ENCODE data around the gene NR3C2. TPM values are rescaled to one million over a fixed set of nuclear protein-coding genes. Genes with fewer than 3 reads are reported as not detected.

The NR3C2 gene
- total RNA-seq, 2 experiments from 2014 or later: 4.8 to 6.2 TPM

- peaks cover 40% of the 10 kb centered on the region for H3K4me1 Mint-ChIP-seq
- no peaks in the 10 kb centered on the region for H3K9me3 Mint-ChIP-seq
- no peaks in the 10 kb centered on the region for H3K36me3 Mint-ChIP-seq
- peak overlapping the region; percentile 98 for H3K4me3 Mint-ChIP-seq
- DNase-seq: peak; percentile 59
- no peaks in the 10 kb centered on the region for H3K27me3 Mint-ChIP-seq
- peak overlapping the region; percentile 91 for H3K27ac Mint-ChIP-seq
Measured at GRCh38 chr4:148443512-148444295, 1.5 kb upstream of the NR3C2 start.

DNA sequence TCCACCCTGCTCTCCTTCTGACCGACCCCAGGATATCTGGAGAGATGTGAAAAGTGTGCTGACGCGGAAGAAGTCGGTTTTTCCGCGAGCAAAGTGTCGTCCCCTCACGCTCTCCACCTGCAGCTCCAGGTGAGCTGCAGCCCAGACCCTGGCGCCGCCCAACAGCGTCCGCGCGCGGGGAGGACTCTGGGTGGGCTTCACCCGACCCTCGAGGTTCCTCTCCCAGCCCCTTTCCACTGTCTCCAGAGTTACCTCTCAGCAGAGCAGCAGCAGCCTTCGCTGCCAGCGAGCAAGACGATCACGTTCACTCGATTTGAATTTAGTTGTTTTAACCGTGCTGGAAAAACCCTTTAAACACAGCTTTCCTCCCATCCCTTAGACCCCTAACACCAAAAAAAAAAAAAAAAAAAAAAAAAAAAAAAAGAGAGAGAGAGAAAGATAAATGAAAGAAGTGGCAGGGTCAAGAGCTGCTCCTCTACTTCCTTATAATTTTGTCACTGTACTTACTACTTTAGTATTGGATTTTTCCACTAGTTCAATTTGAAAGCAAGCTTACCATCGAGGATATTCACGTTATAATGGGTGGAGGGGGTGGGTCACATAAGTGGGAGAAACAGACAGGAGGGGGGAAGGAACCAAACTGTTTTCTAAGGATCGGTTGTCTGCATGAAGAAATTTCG is 758 bp upstream of the NR3C2 start:
- no peaks in the 10 kb centered on the region for H3K9me3 Mint-ChIP-seq
- H3K27ac Mint-ChIP-seq: peak overlapping the region; percentile 91
- H3K36me3 Mint-ChIP-seq: no peaks in the 10 kb centered on the region
- H3K4me3 Mint-ChIP-seq: peak overlapping the region; percentile 98
- DNase-seq: no peak
- no peaks in the 10 kb centered on the region for H3K27me3 Mint-ChIP-seq
- peaks cover 45% of the 10 kb centered on the region for H3K4me1 Mint-ChIP-seq

GRCh38 chr4:148441624-148441985 is 609 bp downstream of the NR3C2 start:
- no peak for DNase-seq
- H3K4me3 Mint-ChIP-seq: peak overlapping the region; percentile 98
- H3K36me3 Mint-ChIP-seq: no peaks in the 10 kb centered on the region
- H3K9me3 Mint-ChIP-seq: no peaks in the 10 kb centered on the region
- H3K27ac Mint-ChIP-seq: no peak overlapping the region
- no peaks in the 10 kb centered on the region for H3K27me3 Mint-ChIP-seq
- H3K4me1 Mint-ChIP-seq: peaks cover 40% of the 10 kb centered on the region

GRCh38 chr4:148438047-148438446 is 4.2 kb downstream of the NR3C2 start:
- Mint-ChIP-seq H3K27me3 (no peaks in the 10 kb centered on the region), H3K9me3 (no peaks in the 10 kb centered on the region), H3K4me1 (peaks cover 63% of the 10 kb centered on the region)

DNA sequence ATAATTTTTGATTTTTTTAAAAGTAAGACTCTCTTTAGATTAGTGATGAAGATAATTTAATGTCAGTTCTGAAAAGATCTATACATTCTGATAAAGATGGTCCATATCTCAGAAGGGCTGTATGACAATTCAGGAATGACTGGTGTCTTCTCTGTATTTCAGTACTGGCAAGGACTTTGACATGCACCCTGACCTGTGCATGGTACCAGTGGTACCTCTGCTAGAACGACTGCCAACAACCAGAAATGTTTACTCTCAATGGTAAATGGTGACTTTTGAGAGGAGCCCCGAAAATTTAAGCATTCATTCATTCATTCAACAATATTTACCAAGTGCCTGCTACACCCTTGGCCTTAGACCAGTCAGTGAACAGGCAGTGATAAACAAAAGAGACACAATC is 4.8 kb downstream of the NR3C2 start:
- Mint-ChIP-seq H3K36me3 (peaks cover 12% of the 10 kb centered on the region), H3K27me3 (no peaks in the 10 kb centered on the region), H3K4me1 (peaks cover 69% of the 10 kb centered on the region), H3K9me3 (no peaks in the 10 kb centered on the region), H3K4me3 (no peak overlapping the region), H3K27ac (no peak overlapping the region)
- DNase-seq: no peak

More at GRCh38 chr4:148438047-148438446, 4.2 kb downstream of the NR3C2 start:
- DNase-seq: no peak
- H3K4me3 Mint-ChIP-seq: no peak overlapping the region
- H3K27ac Mint-ChIP-seq: no peak overlapping the region
- peaks cover 12% of the 10 kb centered on the region for H3K36me3 Mint-ChIP-seq

- Mint-ChIP-seq H3K27ac (no peak overlapping the region), H3K36me3 (peaks cover 12% of the 10 kb centered on the region), H3K9me3 (no peaks in the 10 kb centered on the region), H3K4me3 (no peak overlapping the region), H3K27me3 (no peaks in the 10 kb centered on the region), H3K4me1 (peaks cover 76% of the 10 kb centered on the region)
- DNase-seq: no peak
Measured at GRCh38 chr4:148436512-148436911, 5.7 kb downstream of the NR3C2 start.

DNA sequence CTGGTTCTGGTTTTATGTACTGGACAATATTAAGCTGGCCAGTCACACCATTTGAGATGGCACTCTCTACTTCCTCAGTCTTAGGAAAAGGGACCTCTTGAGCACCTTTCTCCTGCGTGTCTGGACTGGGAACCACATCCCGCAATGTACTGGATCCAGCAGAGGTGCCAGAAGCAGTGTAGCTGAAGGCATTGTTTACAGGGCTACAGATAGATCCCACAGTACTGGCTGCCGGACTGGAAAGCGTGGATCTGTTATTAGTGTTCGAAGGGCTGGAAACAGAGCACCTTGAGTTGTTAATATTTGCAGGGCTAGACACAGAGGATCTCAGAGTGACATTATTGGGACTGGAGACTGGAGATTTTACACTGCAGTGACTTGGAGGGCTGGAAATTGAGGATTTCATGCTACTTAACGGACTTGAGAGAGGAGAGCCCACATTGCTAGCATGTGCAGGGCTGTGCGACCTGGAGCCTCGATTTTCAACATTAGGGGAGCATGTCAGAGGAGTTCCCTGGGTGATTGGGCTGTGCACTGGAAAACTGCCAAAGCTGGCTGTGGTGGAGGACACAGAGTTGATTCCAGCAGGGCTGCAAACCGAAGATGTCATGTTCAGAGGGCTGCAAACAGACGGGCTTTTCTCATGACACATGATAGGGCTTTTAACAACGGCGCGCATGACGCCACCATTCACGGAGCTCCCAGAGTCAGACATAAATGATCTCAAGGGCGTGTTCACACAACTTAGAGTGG is 6.4 kb downstream of the NR3C2 start:
- Mint-ChIP-seq H3K36me3 (peaks cover 12% of the 10 kb centered on the region), H3K27ac (no peak overlapping the region), H3K4me3 (no peak overlapping the region), H3K9me3 (no peaks in the 10 kb centered on the region), H3K27me3 (no peaks in the 10 kb centered on the region), H3K4me1 (peaks cover 80% of the 10 kb centered on the region)
- no peak for DNase-seq

GRCh38 chr4:148434075-148434773 is 8.0 kb downstream of the NR3C2 start:
- peaks cover 12% of the 10 kb centered on the region for H3K36me3 Mint-ChIP-seq
- H3K27ac Mint-ChIP-seq: peak overlapping the region; percentile 29
- H3K4me1 Mint-ChIP-seq: peaks cover 78% of the 10 kb centered on the region
- DNase-seq: no peak
- H3K9me3 Mint-ChIP-seq: no peaks in the 10 kb centered on the region
- H3K27me3 Mint-ChIP-seq: no peaks in the 10 kb centered on the region
- peak overlapping the region; percentile 34 for H3K4me3 Mint-ChIP-seq

- H3K4me1 Mint-ChIP-seq: peaks cover 77% of the 10 kb centered on the region
- no peak overlapping the region for H3K4me3 Mint-ChIP-seq
- peaks cover 4% of the 10 kb centered on the region for H3K9me3 Mint-ChIP-seq
- no peak for DNase-seq
- peaks cover 22% of the 10 kb centered on the region for H3K36me3 Mint-ChIP-seq
- H3K27me3 Mint-ChIP-seq: no peaks in the 10 kb centered on the region
- H3K27ac Mint-ChIP-seq: no peak overlapping the region
Measured at GRCh38 chr4:148431401-148431800, 10.8 kb downstream of the NR3C2 start.

DNA sequence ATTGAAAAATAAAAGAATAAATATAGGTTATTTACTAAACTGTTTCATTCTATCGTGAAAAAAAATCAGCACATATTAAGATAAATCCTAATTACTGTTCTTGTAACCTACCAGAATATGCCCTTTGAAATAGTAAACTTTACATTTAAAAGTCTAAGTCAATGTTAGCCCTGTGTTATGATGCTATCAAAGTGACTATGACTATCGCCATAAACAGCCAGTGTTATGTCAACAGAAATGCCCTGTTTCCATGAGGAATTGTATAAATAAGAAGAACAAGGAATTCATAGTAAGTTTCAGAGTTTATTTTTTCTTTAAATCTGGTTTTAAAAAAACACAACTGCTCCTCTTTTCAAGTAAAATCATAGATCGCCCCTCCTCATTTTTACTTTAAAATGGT is 11.4 kb downstream of the NR3C2 start:
- Mint-ChIP-seq H3K9me3 (peaks cover 4% of the 10 kb centered on the region), H3K27me3 (no peaks in the 10 kb centered on the region), H3K4me3 (no peak overlapping the region), H3K4me1 (peaks cover 76% of the 10 kb centered on the region), H3K36me3 (peaks cover 21% of the 10 kb centered on the region), H3K27ac (no peak overlapping the region)
- DNase-seq: no peak

DNA sequence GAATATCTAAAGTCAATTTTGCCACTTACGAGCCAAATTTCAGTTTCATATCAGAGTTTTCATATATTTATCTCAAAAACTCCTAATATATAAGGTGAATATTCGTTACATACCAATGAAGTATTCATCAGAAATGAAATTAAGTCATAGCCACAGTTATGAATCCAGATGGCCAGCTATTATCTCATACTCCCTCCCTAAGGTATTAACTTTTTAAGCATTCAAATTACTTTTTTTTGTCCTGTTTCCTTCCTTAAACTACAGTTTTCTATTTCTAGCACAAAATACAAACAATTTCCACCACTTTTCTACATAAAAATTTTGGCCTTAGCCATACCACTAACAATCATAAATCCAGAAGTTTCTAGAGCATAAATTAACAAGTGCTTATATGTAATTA is 13.0 kb downstream of the NR3C2 start:
- no peak for DNase-seq
- H3K4me1 Mint-ChIP-seq: peaks cover 70% of the 10 kb centered on the region

GRCh38 chr4:148426643-148427042 is 15.6 kb downstream of the NR3C2 start:
- peaks cover 24% of the 10 kb centered on the region for H3K36me3 Mint-ChIP-seq
- H3K4me1 Mint-ChIP-seq: peaks cover 66% of the 10 kb centered on the region
- H3K4me3 Mint-ChIP-seq: no peak overlapping the region
- no peak overlapping the region for H3K27ac Mint-ChIP-seq
- H3K27me3 Mint-ChIP-seq: no peaks in the 10 kb centered on the region
- no peak for DNase-seq
- peaks cover 13% of the 10 kb centered on the region for H3K9me3 Mint-ChIP-seq

More for the DNA sequence above, 13.0 kb downstream of the NR3C2 start:
- H3K27me3 Mint-ChIP-seq: no peaks in the 10 kb centered on the region
- no peak overlapping the region for H3K4me3 Mint-ChIP-seq
- peaks cover 4% of the 10 kb centered on the region for H3K9me3 Mint-ChIP-seq
- H3K27ac Mint-ChIP-seq: no peak overlapping the region
- H3K36me3 Mint-ChIP-seq: peaks cover 12% of the 10 kb centered on the region

- no peaks in the 10 kb centered on the region for H3K27me3 Mint-ChIP-seq
- H3K36me3 Mint-ChIP-seq: peaks cover 27% of the 10 kb centered on the region
- H3K4me3 Mint-ChIP-seq: no peak overlapping the region
- H3K9me3 Mint-ChIP-seq: peaks cover 13% of the 10 kb centered on the region
- peaks cover 58% of the 10 kb centered on the region for H3K4me1 Mint-ChIP-seq
- DNase-seq: no peak
- H3K27ac Mint-ChIP-seq: peak overlapping the region; percentile 44
Measured at GRCh38 chr4:148425327-148426110, 16.7 kb downstream of the NR3C2 start.

- peaks cover 27% of the 10 kb centered on the region for H3K36me3 Mint-ChIP-seq
- no peak overlapping the region for H3K4me3 Mint-ChIP-seq
- H3K27me3 Mint-ChIP-seq: no peaks in the 10 kb centered on the region
- H3K27ac Mint-ChIP-seq: no peak overlapping the region
- peaks cover 60% of the 10 kb centered on the region for H3K4me1 Mint-ChIP-seq
- H3K9me3 Mint-ChIP-seq: peaks cover 10% of the 10 kb centered on the region
- no peak for DNase-seq
Measured at GRCh38 chr4:148420397-148420796, 21.8 kb downstream of the NR3C2 start.

Data from activated naive CD8-positive, alpha-beta T cell treated with anti-CD3 and anti-CD28 coated beads for 36 hours (primary cell).